PC-3 (cell line): Measurements from ENCODE around the gene FZD8. TPM values are rescaled to one million over a fixed set of nuclear protein-coding genes. Genes with fewer than 3 reads are reported as not detected.

Experiments
- ATAC-seq: fragments of 200-7000 bp; cut with Tn5 transposase; 2 replicates; pipeline ENCODE4 v1.9.1; 2020; ENCODE audit warnings: mild to moderate bottlenecking, moderate library complexity
- BruUV-seq: library from RNA; stranded (reverse); fragments of 400-500 nt; replicated peaks from 2 replicates; lab custom pipeline; 2021; lab: Mats Ljungman, UMichigan
- CTCF ChIA-PET: fragments of 300-600 bp; sonication (Branson Sonifier 250); formaldehyde crosslinking; loops from one replicate; lab custom pipeline; 2022; ENCODE audit warnings: antibody characterized with exemption; lab: Charles Lee
- POLR2A ChIA-PET: fragments of 300-600 bp; sonication (Branson Sonifier 250); formaldehyde crosslinking; loops from one replicate; lab custom pipeline; 2022; ENCODE audit warnings: antibody characterized with exemption; ENCODE audit not compliant: unreplicated experiment; lab: Charles Lee
- DNase-seq: peaks from one replicate; pipeline ENCODE4 v3.0.0-alpha.2; 2015
- H2AFZ ChIP-seq: fragments of 300-600 bp; sonication (generic); 2 replicates; pipeline ENCODE4 v1.6.0; 2016; ENCODE audit warnings: antibody characterized with exemption, low read length
- H3F3A ChIP-seq: fragments of 300-600 bp; sonication (generic); one replicate; pipeline ENCODE4 v1.6.0; 2017; ENCODE audit warnings: antibody characterized with exemption, low read length, control low read depth, mild to moderate bottlenecking; ENCODE audit not compliant: unreplicated experiment
- H3K27ac ChIP-seq: fragments of 300-600 bp; sonication (generic); 2 replicates; pipeline ENCODE4 v1.5.1; 2016; ENCODE audit warnings: mild to moderate bottlenecking, low read length
- H3K27me3 ChIP-seq: fragments of 300-600 bp; sonication (generic); 2 replicates; pipeline ENCODE4 v1.6.1; 2016; ENCODE audit warnings: low read length, mixed read lengths
- H3K36me3 ChIP-seq: fragments of 300-600 bp; sonication (generic); 2 replicates; pipeline ENCODE4 v1.6.1; 2016; ENCODE audit warnings: low read depth, mixed run types, low read length, mixed read lengths
- H3K4me1 ChIP-seq: fragments of 300-600 bp; sonication (generic); 2 replicates; pipeline ENCODE4 v1.5.1; 2016; ENCODE audit warnings: low read length; ENCODE audit not compliant: insufficient read depth
- H3K4me2 ChIP-seq: fragments of 300-600 bp; sonication (generic); 2 replicates; pipeline ENCODE4 v1.6.0; 2016; ENCODE audit warnings: low read length
- H3K4me3 ChIP-seq: fragments of 300-600 bp; sonication (generic); 2 replicates; pipeline ENCODE4 v1.5.1; 2016; ENCODE audit warnings: mild to moderate bottlenecking, low read length, mixed read lengths
- H3K79me2 ChIP-seq: fragments of 300-600 bp; sonication (generic); 2 replicates; pipeline ENCODE4 v1.6.1; 2017; ENCODE audit warnings: low read length, mixed read lengths
- H3K9ac ChIP-seq: fragments of 300-600 bp; sonication (generic); 2 replicates; pipeline ENCODE4 v1.6.0; 2016; ENCODE audit warnings: mild to moderate bottlenecking, low read length
- H3K9me2 ChIP-seq: fragments of 300-600 bp; sonication (generic); replicated peaks from 2 replicates; pipeline ENCODE4 v1.6.1; 2016; ENCODE audit warnings: mixed run types, low read length, mixed read lengths
- H3K9me3 ChIP-seq: fragments of 300-600 bp; sonication (generic); 2 replicates; pipeline ENCODE4 v1.6.1; 2016; ENCODE audit warnings: low read length, mixed read lengths
- H4K20me1 ChIP-seq: fragments of 300-600 bp; sonication (generic); 2 replicates; pipeline ENCODE4 v1.6.1; 2016; ENCODE audit warnings: low read length, mixed read lengths
- CTCF ChIP-seq: fragments of 300-600 bp; sonication (generic); conservative IDR thresholded peaks from 2 replicates; pipeline ENCODE4 v1.5.1; 2017; ENCODE audit warnings: antibody characterized with exemption, low read depth, mild to moderate bottlenecking, low read length
- EZH2 ChIP-seq: fragments of 300-600 bp; sonication (generic); IDR thresholded peaks from one replicate; pipeline ENCODE4 v1.6.1; 2017; ENCODE audit warnings: antibody characterized with exemption, mild to moderate bottlenecking, low read length; ENCODE audit not compliant: unreplicated experiment
- intact Hi-C: fragments of 100-400 bp; cut with micrococcal nuclease; formaldehyde crosslinking; loops from 2 replicates; pipeline ENCODE4 v1.9.0; 2023
- total RNA-seq: library from RNA; depleted of rRNA; stranded (reverse); fragments of >200 nt; gene quantifications from 2 replicates; pipeline ENCODE4 v1.2.3, GENCODE V29; 2014

Gene FZD8
- total RNA-seq, 1 experiment from 2014 or later, result 275 TPM

GRCh38 chr10:35611750-35612149 lies 30.3 kb downstream of the FZD8 start:
- Histone ChIP-seq H3K79me2 (no peaks in the 10 kb centered on the region), H3K27ac (no peak overlapping the region), H3K9me3 (no peaks in the 10 kb centered on the region), H2AFZ (no peak overlapping the region), H3K9ac (no peak overlapping the region), H3K4me2 (no peak overlapping the region), H3K4me1 (peaks cover 24% of the 10 kb centered on the region), H3F3A (no peaks in the 10 kb centered on the region), H3K36me3 (no peaks in the 10 kb centered on the region), H4K20me1 (no peaks in the 10 kb centered on the region), H3K9me2 (no peaks in the 10 kb centered on the region), H3K4me3 (no peak overlapping the region), H3K27me3 (no peaks in the 10 kb centered on the region)
- ChIA-PET CTCF (interaction anchor here (1.0 to 3.6 kb wide), 5 partner anchors 16 to 1269 kb away, joined by 3 to 83 read pairs (median 9); no protein-coding TSS in a partner anchor), POLR2A (no interaction called here)
- intact Hi-C loops, result loop anchor here (5.0 kb wide), 1 partner anchor 1651 kb away; no protein-coding TSS in a partner anchor
- ATAC-seq (no peak), DNase-seq (no peak)
- no TSS peak for BruUV-seq
- TF ChIP-seq EZH2 (no peak), CTCF (peak; percentile 49)

DNA sequence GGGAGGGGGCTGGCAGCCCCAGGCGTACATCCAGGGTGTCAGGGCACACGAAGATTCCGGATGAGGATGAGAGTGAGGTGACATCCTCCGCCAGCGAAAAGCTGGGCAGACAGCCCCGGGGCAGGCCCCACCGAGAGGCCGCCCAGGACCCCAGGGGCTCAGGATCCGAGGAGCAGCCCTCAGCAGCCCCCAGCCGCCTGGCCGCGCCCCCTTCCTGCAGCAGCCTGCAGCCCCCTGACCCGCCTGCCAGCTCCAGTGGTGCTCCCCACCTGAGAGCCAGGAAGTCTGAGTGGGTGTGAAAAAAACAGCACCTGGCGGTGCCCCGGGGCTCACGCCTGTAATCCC lies 33.8 kb downstream of the FZD8 start:
- ATAC-seq, result no peak; the same call in 1 of the 2 replicates

More for the DNA sequence above, 33.8 kb downstream of the FZD8 start:
- Histone ChIP-seq H3K36me3 (no peaks in the 10 kb centered on the region), H3K9me3 (no peaks in the 10 kb centered on the region), H3K4me2 (peak overlapping the region; percentile 86), H3K9me2 (no peaks in the 10 kb centered on the region), H3K9ac (peak overlapping the region; percentile 25), H3K79me2 (no peaks in the 10 kb centered on the region), H2AFZ (peak overlapping the region; percentile 91), H4K20me1 (no peaks in the 10 kb centered on the region), H3K27me3 (no peaks in the 10 kb centered on the region), H3F3A (no peaks in the 10 kb centered on the region), H3K4me1 (peaks cover 21% of the 10 kb centered on the region), H3K27ac (no peak overlapping the region), H3K4me3 (peak overlapping the region; percentile 70)
- POLR2A ChIA-PET, result no interaction called here
- no peak for DNase-seq
- no TSS peak for BruUV-seq
- TF ChIP-seq CTCF, result no peak
- no peak for TF ChIP-seq EZH2
- CTCF ChIA-PET, result no interaction called here
- intact Hi-C loops, result no loop called here
